Measurements from ENCODE around the gene CLIC3.
A peak's percentile ranks its signal among the peaks of the same experiment; 100 is the strongest.

The CLIC3 gene

DNA sequence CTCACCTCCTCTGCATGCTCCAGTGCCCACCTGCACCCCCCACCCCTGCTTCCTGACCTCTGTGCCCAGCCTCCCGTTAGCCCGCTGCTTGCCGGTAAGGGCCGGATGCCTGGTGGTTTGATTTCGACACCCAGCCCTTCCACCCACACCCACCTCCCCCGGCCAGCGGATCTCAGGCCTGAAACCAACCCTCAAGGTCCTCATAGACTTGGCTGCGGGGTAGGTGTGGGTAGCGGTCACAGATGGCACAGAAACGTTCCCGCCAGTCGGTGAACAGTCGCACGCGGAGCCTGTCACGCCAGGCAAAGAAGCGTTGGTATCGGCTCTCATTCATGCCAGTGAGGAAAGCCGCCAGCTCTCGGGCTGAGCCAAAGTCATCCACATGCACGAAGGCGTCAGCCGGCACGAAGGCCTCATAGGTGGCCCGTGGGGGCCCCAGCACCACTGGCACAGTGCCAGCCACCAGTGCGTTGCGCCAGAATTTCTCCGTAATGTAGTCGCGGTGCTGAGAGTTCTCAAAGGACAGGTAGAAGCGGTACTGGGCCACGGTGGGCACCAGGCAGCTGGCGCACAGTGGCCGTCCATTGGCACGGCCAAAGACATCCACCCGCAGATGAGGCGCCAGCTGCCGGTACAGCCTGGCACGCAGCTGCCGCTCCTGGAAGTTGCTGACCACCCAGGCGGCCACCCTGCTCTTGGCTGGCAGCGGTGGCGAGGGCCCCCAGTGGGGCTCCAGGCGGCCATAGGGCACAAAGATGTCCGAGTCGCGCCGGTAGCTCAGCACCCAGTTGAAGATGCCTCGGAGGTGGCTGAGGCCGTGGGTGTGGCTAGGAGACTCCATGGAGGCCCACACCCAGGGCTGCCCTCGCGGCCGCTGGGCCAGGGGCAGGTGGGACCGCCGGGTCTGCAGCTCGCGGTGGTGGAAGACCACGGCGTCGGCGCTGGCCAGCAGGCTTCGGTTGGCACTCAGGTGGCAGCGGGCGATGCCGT, 34.5 kb upstream of the CLIC3 start:
- no peak for DNase-seq

DNA sequence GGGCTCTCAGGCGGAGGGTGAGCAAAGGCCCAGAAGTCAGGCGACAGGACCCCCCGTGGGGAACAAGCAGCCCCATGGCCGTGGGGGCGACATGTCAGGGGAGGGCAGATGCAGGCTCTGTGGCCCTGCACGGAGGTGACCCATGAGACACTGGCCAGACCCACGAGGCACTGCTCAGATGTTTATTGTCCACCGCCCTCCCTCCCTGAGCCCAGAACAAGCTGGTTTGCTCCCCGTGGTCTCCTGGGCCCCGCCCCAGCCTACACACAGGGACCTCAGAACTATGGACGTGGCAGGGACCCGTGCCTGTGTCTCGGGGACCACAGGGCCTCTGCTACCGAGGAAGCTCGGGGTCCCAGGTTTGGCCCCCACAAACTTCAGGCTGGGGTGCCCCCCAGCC, 33.6 kb upstream of the CLIC3 start:
- no peak for DNase-seq

DNA sequence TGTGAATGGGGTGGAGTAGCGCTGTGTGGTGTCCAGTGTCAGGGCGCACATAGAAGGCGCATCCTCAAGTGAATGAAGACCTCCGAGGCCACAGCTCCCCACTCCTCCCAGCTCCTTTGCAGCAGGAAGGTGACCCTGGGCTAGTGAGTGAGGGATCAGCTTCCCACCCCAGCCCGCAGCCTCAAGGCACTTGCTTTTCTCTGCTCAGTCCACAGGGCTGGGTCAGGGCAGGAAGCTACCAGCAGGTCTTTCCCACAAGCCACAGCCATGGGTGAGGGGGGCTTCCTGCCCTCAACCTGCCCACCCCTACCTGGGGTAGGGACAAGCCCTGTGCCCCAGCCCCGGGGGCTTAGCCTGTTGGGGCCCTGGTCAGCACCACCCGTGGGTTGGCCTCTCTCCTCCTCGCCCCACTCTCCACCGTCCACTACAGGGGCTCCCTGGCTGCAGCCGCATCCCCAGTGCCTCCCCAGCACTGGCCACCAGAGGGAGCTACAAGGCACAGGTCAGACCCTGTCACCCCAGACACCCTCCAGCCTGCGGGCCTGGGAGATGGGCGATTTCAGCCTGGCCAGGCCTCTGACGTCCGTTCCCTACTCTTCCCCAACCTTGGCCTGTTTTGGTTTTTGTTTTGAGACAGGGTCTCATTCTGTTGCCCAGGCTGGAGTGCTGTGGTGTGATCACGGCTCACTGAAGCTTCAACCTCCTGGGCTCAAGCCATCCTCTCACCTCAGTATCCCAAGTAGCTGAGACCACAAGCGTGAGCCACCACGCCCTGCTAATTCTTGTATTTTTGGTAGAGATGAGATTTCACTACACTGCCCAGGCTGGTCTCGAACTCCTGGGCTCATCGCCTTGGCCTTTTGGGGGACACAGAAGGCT, 32.9 kb upstream of the CLIC3 start:
- DNase-seq = no peak

DNA sequence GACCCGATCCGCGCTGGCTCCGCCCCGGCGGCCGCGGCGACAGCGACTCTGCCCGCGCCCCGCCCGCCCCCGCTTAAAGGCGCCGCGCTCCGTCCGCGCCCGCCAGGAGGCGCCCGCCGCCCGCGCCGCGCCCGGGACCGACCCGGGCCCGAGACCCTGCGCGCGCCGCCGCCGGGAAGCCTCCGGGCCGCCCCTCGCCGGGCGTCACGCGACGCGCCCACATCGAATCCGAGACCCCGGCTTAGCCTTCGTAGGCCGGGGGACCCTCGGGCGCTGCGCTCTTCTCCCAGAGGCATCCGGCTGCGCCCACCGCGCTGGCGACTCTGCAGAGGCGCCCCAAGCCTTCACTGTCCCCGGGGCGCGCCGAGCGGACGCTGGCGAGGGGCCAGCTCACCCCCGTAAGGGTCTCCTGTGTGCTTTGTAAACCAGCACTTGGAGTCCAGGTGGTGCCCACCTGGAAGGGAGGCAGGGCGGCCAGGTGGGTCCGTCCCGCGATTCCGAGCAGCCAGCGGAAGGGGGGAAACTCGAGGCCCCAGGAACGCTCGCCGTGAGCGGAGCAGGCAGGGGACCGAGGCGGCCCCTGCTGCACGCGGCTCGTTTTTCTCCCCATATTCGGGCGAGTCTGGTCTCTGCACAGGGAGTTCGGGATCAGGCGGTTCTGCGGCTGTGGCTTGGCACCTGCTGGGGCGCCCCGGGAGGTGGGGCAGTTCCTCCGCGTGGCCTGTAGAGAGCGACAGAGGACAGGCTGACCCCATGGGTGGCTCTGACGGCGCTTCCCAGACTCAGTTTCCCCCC, 32.1 kb upstream of the CLIC3 start:
- no peak for DNase-seq

DNA sequence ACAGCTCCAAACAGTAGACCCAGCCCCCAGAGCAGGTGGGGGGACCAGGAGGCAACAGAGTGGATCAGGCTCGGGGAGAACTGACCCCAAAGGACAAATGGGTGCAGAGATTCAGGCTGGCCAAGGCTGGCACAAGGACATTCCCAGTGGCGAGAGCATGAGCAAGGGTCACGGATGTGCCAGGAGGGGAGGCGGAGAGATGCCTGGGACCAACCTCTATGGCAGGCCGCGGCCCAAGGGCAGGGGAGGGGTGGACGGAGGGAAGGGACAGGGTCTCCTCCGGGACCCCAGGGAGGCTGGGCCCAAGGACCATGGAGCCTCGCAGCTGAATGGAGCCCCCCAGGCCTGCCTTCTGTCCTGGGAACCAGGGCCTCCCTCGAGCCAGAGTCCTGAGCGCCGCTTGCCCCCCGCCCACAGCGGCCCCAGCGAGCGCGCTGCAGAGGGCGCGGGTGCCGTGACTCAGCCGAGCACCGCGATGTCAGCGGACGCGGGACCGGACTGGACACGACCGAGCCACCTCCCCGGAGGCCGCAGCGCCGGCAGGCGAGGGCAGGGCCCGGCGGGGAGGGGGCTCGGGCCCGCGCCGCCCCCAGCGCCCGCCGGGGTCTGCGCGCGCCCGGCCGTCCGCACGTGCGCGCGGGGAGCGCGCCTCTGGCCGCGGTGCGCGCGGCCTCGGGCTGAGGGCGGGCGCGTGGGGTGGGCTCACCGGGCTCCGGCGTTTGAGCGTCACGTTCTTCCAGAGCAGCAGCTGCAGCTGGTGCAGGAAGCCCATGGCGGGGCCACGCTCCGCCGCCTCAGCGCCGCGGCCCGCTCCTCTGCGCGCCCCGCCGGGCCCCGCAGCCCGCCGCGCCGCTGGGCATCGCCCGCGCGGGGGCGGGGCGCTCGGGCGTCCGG, 31.2 kb upstream of the CLIC3 start, which contains the start of gene ABCA2:
Gene ABCA2 (minus strand): TSS at position 869 of the 894 bp plus-strand sequence. CDS start 97 bp downstream, at position 772.
- no peak for DNase-seq

DNA sequence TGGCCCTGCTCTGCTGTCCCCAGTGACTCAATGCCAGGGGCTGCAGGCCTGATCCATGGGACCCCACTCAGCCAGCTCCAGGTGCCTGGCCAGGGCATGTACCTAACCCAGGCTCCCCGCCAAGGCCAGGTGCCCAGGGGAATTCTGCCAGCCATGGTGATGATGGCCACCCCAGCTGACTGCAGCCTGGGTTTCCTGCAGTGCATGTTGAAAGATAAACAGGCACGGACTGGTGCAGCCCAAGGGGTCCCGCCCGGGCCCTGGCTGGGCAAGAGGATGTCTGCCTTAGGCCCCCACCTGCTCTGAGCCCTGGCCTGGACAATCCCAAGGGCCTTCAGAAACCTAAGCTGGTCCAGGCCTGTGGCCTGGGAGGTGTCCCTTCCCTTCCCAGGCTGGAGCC, 30.5 kb upstream of the CLIC3 start:
- no peak for DNase-seq

DNA sequence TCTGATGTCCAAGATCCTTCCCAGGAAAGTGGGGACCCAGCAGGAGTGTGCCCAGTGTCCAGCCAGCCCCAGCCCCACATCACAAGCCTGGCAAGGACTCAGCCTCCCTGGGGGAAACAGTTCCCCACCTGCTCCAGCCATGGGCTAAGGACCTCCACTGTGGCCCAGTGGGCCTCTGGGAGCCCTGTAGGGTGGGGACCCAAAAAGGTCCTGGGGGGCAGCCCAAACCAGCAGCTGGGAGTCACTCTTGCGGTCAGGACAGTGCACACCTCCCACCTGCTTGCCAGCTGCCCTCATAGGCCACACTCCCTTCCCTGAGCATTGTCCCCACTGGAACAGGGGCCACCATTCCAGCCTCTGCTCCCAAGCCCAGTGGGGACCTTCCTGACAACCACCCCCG, 30.0 kb upstream of the CLIC3 start:
- no peak for DNase-seq

DNA sequence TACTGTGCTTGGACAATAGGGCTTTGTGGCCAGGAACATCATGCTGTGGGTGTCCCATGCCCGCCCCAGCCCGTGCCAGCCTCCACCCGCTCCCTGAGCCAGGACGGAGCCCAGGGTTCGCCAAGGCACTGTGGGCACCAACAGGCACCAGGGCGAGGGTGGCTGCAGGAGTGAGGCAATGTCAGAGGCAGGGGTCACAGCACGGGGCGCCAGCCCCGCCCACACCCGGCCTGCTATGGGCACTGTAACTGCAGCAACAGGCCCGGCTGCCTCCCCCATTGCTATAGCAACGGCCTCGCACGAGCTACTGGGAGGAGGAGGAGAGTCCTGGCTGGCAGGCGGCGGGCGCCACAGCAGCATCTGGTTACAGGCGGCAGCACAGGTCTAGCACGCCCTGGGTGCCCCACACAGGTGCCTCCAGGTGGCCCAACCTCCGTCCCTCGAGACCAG, 29.2 kb upstream of the CLIC3 start:
- DNase-seq = peak; percentile 21

DNA sequence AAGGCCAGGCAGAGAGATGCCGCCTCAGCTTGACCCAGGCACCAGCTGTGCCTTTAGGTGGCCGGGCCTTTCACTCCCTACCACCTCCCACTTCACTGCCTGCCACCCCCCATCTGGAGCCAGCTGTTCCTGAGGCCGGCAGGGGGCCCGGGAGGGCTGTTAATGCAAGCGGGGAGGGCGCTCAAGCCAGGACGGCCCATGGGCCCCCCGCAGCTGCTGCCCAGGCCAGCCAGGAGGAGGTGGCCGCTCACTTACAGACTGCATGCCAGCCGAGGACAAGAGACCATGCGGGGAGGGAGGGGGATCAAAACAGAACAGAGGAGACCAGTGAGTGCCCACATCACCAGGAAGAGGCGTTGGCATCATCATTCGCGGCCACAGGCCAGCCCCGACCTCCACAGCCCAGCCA, 27.2 kb upstream of the CLIC3 start:
- no peak for DNase-seq

DNA sequence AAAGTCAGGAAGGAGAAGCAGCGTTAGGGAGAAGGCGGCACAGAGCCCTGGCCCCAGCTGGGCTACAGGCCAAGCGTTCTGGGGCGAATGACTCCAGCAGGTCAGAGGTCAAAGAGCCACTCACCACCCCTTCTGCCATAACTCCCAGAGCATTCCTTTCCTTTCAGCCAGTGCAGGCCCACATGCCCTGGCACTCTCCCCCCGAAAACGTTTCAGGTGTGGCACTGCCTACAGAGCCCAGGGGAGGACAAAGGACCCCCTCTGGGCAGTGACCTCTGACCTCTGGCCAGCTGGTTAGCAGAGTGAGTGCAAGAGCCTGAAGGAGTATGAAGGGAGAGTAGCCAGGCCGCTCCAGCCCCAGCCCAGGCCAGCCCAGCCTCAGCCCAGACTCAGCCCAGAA, 26.8 kb upstream of the CLIC3 start:
- DNase-seq = no peak

DNA sequence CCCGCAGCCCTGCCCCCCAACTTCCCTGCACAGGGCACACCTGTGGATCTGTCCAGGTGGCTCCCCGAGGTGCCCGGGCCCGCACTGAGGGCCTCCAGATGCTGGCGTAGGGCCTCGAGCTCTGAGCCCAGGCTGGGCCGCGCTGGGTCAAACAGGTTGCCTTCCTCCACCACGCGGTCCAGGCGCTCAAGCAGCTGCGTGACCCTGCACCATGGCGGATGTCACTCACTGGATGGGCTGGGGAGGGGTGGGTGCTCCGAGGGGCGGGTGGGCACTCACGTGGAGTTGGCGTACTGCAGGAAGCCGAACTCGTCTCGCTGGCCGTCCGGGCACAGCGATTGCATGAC, 26.3 kb upstream of the CLIC3 start:
- no peak for DNase-seq

DNA sequence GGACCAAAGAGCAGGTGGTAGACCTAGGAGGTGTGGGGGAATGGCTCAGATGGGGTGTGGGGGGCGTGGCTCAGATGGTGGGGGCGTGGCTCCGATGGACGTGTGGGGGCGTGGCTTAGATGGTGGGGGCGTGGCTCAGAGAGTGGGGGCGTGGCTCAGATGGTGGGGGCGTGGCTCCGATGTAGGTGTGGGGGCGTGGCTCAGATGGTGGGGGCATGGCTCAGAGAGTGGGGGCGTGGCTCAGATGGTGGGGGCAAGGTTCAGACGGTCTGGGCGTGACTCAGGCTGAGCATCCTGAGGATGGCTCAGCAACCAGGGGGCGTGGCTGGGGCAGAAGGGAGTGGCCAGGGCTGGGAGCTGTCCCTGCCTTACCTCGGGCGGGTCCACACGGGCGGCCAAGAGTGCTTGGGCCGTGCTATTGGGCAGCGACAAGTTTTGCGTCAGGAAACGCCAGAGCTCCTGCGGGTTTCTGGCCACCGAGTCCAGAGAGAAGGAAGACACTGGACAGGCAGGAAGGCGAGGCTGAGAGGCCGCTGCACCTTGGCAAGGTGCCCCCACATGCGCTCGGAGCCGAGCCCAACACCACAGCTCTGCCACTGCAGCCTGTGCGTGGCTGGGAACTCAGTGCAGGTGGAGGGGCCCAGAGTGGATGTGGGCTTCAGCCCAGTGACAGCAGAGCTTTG, 25.8 kb upstream of the CLIC3 start:
- DNase-seq = no peak

DNA sequence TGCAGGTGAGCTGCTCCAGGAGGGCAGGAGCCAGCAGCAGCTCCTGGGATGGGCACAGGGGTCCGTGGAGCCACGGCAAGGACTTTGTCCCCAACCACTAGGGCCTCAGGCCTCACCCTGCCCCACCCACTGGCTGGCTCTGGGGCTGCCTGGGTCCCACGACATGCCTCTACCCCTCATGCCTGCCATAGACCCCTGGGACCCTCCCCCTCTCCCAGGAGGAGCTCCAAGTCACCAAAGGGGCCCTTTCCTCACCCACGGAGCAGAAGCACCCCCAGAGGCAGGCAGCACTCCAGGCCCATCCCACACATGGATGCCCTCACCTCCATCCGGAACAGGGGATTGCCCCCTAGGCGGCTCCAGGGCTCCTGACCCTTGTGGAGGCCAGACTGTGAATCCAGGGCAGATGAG, 25.2 kb upstream of the CLIC3 start:
- DNase-seq = no peak

DNA sequence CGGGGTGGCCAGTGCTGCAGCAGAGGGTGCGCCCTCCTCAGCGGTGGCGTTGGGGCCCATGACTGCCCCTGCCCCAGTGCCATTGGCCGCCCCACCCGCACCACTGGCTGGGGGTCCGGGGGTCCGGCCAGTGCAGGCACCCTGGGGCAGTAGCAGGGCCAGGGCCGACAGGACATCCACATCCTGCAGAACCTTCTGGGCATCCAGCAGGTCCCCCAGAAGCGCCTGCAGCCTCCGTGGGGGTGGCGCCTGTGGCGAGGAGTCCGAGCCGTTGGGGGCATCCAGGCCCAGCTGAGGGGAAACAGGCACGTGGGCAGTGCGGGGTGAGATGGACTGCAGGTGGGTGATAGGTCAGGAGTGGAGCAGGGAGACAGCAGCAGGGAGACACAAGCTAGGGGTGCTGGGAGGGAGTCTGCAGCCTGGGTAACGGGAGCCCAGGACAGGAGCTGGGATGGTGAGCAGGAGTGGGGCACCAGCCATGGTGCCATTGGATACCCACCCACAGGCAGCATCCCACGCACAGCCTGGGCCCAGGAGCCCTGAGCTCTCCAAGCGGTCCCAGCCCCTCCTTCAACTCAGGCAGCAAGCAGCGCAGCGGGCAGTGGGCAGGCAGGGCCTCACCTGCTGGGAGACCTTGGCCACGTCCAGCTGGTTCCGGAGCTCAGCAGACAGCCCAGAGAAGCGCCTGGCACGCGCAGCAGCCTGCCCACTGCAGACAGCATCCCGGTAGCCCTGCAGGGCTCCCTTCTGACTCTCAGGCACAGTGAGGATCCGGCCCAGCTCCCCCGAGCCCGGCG, 24.6 kb upstream of the CLIC3 start:
- no peak for DNase-seq

DNA sequence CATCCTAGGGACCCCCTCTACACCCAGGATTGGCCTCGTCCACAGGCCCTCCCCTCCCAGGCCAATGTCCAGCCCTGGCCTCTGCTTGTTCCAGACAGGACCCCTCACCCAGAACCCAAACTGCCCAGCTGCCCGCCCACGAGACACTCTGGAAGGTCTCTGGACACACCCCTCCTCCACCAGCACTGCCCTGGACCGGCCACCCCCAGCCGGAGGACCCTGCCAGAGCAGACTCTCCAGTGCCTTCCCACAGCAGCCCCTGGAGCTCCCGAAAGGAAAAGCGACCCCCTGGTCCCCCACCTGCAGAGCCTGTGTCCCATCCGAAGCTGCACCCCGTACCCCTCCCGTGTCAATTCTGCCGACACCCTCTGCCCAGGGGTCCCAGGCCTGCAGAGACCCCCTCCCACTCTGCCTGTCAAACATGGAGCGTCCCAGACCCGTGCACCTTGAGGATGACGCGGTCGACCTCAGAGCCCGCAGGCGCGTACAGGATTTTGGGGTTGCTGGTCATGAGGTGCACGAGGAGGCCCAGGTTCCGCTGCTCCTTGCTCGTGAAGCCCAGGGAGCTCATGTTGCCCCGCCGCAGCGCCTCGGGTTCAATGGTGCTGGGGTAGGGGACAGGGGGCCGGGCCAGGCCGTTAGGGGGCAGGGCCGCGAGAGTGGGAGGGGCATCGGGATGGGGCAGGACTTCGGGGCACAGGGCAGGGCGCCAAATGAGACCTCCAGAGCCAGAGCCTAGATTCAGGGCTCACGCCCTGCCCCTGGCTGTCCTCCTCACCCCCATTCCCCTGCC, 23.7 kb upstream of the CLIC3 start:
- DNase-seq = no peak

DNA sequence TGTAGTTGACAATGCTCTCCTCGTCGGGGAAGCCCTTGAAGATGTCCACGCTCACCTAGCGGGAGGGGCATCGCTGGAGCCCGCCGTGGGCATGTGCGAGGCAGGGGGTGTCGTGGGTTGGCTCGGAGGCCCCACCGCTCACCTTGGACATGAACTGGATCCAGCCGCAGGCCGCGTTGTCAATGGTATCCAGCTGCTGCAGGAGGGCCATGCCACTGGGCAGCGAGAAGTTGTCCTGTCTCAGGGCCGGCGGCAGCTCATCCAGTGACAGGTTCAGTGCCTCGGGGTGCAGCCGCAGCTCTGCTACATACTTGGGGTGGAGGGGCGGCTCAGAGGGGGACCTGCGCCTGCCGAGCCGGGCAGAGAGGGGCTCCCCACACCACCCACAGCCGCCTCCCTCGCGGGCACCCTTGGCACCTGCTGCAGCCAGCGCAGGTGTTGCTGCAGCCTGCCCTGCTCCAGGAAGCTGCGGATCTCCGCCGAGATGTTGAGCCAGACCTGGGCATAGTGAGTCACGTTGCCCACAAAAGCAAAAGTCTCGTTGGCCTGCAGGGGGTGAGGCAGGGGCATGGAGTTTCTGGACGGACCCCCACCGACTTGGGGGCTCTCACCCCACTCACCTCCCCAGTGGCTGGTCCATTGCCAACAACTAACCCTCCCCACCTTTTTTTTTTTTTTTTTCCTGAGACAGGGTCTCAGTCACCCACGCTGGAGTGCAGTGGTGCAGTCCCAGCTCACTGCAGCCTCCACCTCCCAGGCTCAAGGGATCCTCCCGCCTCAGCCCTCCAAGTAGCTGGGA, 22.6 kb upstream of the CLIC3 start:
- no peak for DNase-seq

DNA sequence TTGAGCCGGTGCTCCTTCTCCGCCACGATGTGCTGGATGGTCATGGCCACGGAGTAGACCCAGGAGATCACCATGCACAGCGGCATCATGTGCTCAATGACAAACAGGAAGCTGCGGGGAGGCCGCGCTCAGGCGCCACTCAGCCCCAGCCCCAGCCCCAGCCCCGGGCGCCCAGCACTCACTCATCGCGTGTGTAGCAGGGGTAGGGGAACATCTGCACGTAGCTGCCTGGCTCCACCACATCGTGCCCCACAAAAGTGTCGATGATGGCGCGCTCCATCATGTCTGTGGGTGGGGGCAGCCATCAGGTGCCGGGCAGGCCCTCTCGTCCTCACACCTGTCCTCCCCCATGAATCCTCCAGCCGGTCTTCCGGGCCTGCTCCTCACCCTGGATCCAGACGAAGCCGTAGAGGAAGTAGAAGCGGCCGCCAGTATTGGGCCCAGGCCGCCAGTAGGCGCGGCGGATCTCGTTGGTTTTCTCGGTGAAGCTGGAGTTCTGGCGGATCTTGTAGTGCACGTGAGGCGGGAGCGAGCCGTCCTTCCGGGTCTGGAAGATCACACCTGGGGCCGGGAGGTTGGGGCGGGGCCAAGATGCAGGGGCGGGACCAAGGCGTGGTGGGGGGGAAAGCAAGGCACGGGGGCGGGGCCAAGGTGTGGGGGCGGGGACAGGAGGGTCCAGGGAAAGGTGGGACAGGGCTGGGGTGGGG, 21.6 kb upstream of the CLIC3 start:
- DNase-seq = no peak

DNA sequence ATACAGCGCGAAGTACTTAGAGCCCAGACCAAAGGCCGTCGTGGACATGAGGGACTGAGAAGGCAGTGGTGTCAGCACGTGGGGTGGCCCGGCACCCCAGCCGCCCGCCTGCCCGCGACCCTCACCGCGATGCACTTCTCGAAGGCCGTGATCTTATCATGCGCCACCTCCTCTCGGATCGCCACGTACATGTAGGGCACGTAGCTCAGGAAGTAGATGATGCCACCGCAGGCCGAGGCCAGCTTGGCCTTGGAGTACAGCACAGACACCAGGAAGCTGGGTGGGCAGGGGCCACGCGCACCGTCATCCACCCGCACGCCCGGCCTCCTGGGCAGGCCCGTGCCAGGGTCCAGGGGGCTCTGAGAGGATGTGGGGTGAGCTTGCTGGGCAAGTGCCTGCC, 20.7 kb upstream of the CLIC3 start:
- DNase-seq = no peak

Data from NCI-H187 treated with DMSO at 0.1 percent for 48 hours (cell line).